Right cardiac atrium (tissue), 5 donors: ENCODE data around the gene LMAN2. TPM values are rescaled to one million over a fixed set of nuclear protein-coding genes. Genes with fewer than 3 reads are reported as not detected.
"Not testable (repeated sequence)": the region's sequence is repeated elsewhere in the genome, so short reads cannot be mapped to it uniquely, and the experiment has no call there.

Experiments
- ATAC-seq, 2 donors: fragments of 200-7000 bp; cut with Tn5 transposase; one replicate each; pipeline versions ENCODE4 v1.8.0 to v1.9.1; 2020; ENCODE audit warnings: moderate library complexity in 2 of 2, mild to moderate bottlenecking in 1 of 2
- DNase-seq, 3 donors: peaks; one replicate each; pipeline ENCODE4 v3.0.0-alpha.2; 2020
- H3K27ac ChIP-seq: one replicate; pipeline ENCODE4 v1.5.1; 2013; ENCODE audit warnings: mild to moderate bottlenecking, low read length, control low read depth, moderate library complexity
- H3K27me3 ChIP-seq: one replicate; pipeline ENCODE4 v1.6.1; 2013; ENCODE audit not compliant: control insufficient read depth, insufficient read depth
- H3K4me1 ChIP-seq: one replicate; pipeline ENCODE4 v1.6.1; 2013; ENCODE audit warnings: low read length; ENCODE audit not compliant: control insufficient read depth, insufficient read depth
- H3K4me3 ChIP-seq: one replicate; pipeline ENCODE4 v1.5.1; 2013; ENCODE audit warnings: low read length, control low read depth
- H3K9me3 ChIP-seq: one replicate; pipeline ENCODE4 v1.6.1; 2013; ENCODE audit warnings: low read length; ENCODE audit not compliant: control insufficient read depth
- WGBS: extraction: QIAGEN DNeasy Blood & Tissue Kit; methylation state at CpG from one replicate; pipeline ENCODE4 v1.1.7; 2013; 5-methylcytosine and 5-hydroxymethylcytosine counted together
- intact Hi-C, 4 donors: fragments of 100-400 bp; cut with DNase I; formaldehyde crosslinking; loops; one replicate each; pipeline versions ENCODE4 v1.11.0 to v1.14.0; 2022 to 2023
- polyA plus RNA-seq: library from polyadenylated mRNA; stranded (reverse); fragments of 200-250 nt; gene quantifications from one replicate; pipeline ENCODE4 v1.2.3, GENCODE V29; 2013
- total RNA-seq, 4 donors: library from RNA; stranded (reverse); fragmentation: NEBNext Ultra II Directional; extraction: Animal tissue kit (Norgen Biotek cat#: 25700); gene quantifications; one replicate each; pipeline ENCODE4 v1.2.1, GENCODE V29; 2021
- donor health status: healthy with polysubstance abuse.
- donor health status: DM: no; HTN: yes; CAD: no.
- donor health status: DM: no; HTN: no; CAD: no.
- donor health status: DM: no; HTN: yes; CAD: no; lungs with severe emphysema.
- donor health status: DM: yes; HTN: yes; CAD: no.

Gene LMAN2
- total and polyA plus RNA-seq, 5 donors = 59.0 to 109 (median 71.8) TPM

GRCh38 chr5:177362610-177363507 lies 11.4 kb upstream of the LMAN2 start:
- Histone ChIP-seq H3K4me3 (peak overlapping the region; percentile 37), H3K27me3 (no peaks in the 10 kb centered on the region), H3K4me1 (peaks cover 4% of the 10 kb centered on the region), H3K9me3 (no peaks in the 10 kb centered on the region), H3K27ac (no peak overlapping the region)
- intact Hi-C loops = no loop called here
- peak; percentile 59 to 62 for ATAC-seq
- DNase-seq = peak; percentile 59 to 85 (median 85)
- WGBS = 11% methylated on average over 59 of the region's 59 CpGs

GRCh38 chr5:177362292-177362609 lies 10.8 kb upstream of the LMAN2 start:
- Histone ChIP-seq H3K9me3 (no peaks in the 10 kb centered on the region), H3K4me3 (no peak overlapping the region), H3K27ac (no peak overlapping the region), H3K27me3 (no peaks in the 10 kb centered on the region), H3K4me1 (peaks cover under 1% of the 10 kb centered on the region)
- no peak for DNase-seq
- intact Hi-C loops = no loop called here
- ATAC-seq = no peak
- WGBS = 56% methylated on average over 8 of the region's 8 CpGs

- H3K4me1 ChIP-seq = no peaks in the 10 kb centered on the region
- no peak overlapping the region for H3K4me3 ChIP-seq
- ATAC-seq = no peak
- intact Hi-C loops = no loop called here
- no peaks in the 10 kb centered on the region for H3K27me3 ChIP-seq
- H3K9me3 ChIP-seq = no peaks in the 10 kb centered on the region
- H3K27ac ChIP-seq = no peak overlapping the region
- WGBS = 69% methylated on average over 6 of the region's 6 CpGs
- no peak for DNase-seq
Measured at GRCh38 chr5:177361418-177362291, 10.2 kb upstream of the LMAN2 start.

GRCh38 chr5:177360740-177361139 lies 9.3 kb upstream of the LMAN2 start:
- H3K27ac ChIP-seq, H3K9me3 ChIP-seq, H3K27me3 ChIP-seq, H3K4me1 ChIP-seq, ATAC-seq, H3K4me3 ChIP-seq, DNase-seq, intact Hi-C loops: not testable (repeated sequence)
- 86% methylated on average over 7 of the region's 7 CpGs for WGBS

GRCh38 chr5:177359860-177360259 lies 8.4 kb upstream of the LMAN2 start:
- Histone ChIP-seq H3K4me1 (no peaks in the 10 kb centered on the region), H3K4me3 (no peak overlapping the region), H3K9me3 (no peaks in the 10 kb centered on the region), H3K27me3 (no peaks in the 10 kb centered on the region), H3K27ac (no peak overlapping the region)
- WGBS = 74% methylated on average over 3 of the region's 3 CpGs
- intact Hi-C loops = no loop called here
- ATAC-seq (no peak), DNase-seq (no peak)

GRCh38 chr5:177359451-177359851 lies 8.0 kb upstream of the LMAN2 start:
- Histone ChIP-seq H3K4me1 (no peaks in the 10 kb centered on the region), H3K9me3 (no peaks in the 10 kb centered on the region), H3K27me3 (no peaks in the 10 kb centered on the region), H3K4me3 (no peak overlapping the region), H3K27ac (no peak overlapping the region)
- intact Hi-C loops = no loop called here
- DNase-seq (no peak), ATAC-seq (no peak)
- WGBS = 61% methylated on average over 6 of the region's 6 CpGs

- ATAC-seq (no peak), DNase-seq (peak in 1 of 3 donors; percentile 64)
- no peaks in the 10 kb centered on the region for H3K9me3 ChIP-seq
- intact Hi-C loops = no loop called here
- WGBS = 35% methylated on average over 5 of the region's 5 CpGs
- H3K4me3 ChIP-seq = no peak overlapping the region
- H3K27me3 ChIP-seq = no peaks in the 10 kb centered on the region
- H3K27ac ChIP-seq = no peak overlapping the region
- H3K4me1 ChIP-seq = no peaks in the 10 kb centered on the region
Measured at GRCh38 chr5:177358370-177358819, 6.9 kb upstream of the LMAN2 start.

- no peaks in the 10 kb centered on the region for H3K9me3 ChIP-seq
- no peaks in the 10 kb centered on the region for H3K27me3 ChIP-seq
- ATAC-seq (peak; percentile 42 to 50), DNase-seq (peak in 2 of 3 donors; percentile 66 to 79)
- 49% methylated on average over 37 of the region's 37 CpGs for WGBS
- intact Hi-C loops = no loop called here
- no peak within 1 kb of the TSS for H3K4me3 ChIP-seq
- no peaks in the 10 kb centered on the region for H3K4me1 ChIP-seq
- no peak within 1 kb of the TSS for H3K27ac ChIP-seq
Measured at GRCh38 chr5:177357459-177358351, 6.2 kb upstream of the LMAN2 start, which contains the start of gene RGS14. RGS14 (plus strand) TSS chr5:177357924; CDS start chr5:177358025, 101 bp downstream.

- no peak overlapping the region for H3K4me3 ChIP-seq
- DNase-seq = no peak
Measured at GRCh38 chr5:177357146-177357458, 5.6 kb upstream of the LMAN2 start.

GRCh38 chr5:177356746-177357145 lies 5.3 kb upstream of the LMAN2 start:
- ATAC-seq (no peak), DNase-seq (no peak)
- 65% methylated on average over 3 of the region's 3 CpGs for WGBS
- intact Hi-C loops = no loop called here
- Histone ChIP-seq H3K27me3 (no peaks in the 10 kb centered on the region), H3K4me3 (no peak overlapping the region), H3K4me1 (no peaks in the 10 kb centered on the region), H3K27ac (no peak overlapping the region), H3K9me3 (no peaks in the 10 kb centered on the region)

More at GRCh38 chr5:177357146-177357458, 5.6 kb upstream of the LMAN2 start:
- no peaks in the 10 kb centered on the region for H3K27me3 ChIP-seq
- no peaks in the 10 kb centered on the region for H3K4me1 ChIP-seq
- intact Hi-C loops = no loop called here
- H3K9me3 ChIP-seq = no peaks in the 10 kb centered on the region
- no peak for ATAC-seq
- WGBS = 79% methylated on average over 5 of the region's 5 CpGs
- no peak overlapping the region for H3K27ac ChIP-seq
